H1 (cell line): Measurements from ENCODE around the gene DYNC1I1. TPM values are rescaled to one million over a fixed set of nuclear protein-coding genes. Genes with fewer than 3 reads are reported as not detected.

Experiments
- CTCF ChIA-PET: fragments of 300-600 bp; sonication (Branson Sonifier 250); formaldehyde crosslinking; loops from one replicate; lab custom pipeline; 2021; ENCODE audit not compliant: partially characterized antibody; lab: Charles Lee
- POLR2A ChIA-PET: fragments of 300-600 bp; sonication (Branson Sonifier 250); formaldehyde crosslinking; loops from one replicate; lab custom pipeline; 2021; ENCODE audit warnings: inconsistent platforms; ENCODE audit not compliant: partially characterized antibody; lab: Charles Lee
- DNase-seq, 2 experiments: peaks; one replicate each; pipeline versions ENCODE4 v3.0.0 to v3.0.0-alpha.2; 2010 to 2022; ENCODE audit warnings: low spot score in 2 of 2, low read depth in 1 of 2, mixed read lengths in 1 of 2
- FAIRE-seq: peaks from 2 replicates; lab custom pipeline; 2011; peaks lifted over from hg19 to GRCh38; lab: Jason Lieb, UNC
- H2AFZ ChIP-seq: 2 replicates; pipeline ENCODE4 v1.8.1; 2012; ENCODE audit warnings: low read length, inconsistent platforms
- H2AK5ac ChIP-seq: 2 replicates; pipeline ENCODE4 v1.6.1; 2013; ENCODE audit warnings: low read depth, low read length
- H2BK120ac ChIP-seq: replicated peaks from 2 replicates; pipeline ENCODE3; 2013; ENCODE audit warnings: low read depth, low read length, inconsistent platforms
- H2BK12ac ChIP-seq: 2 replicates; pipeline ENCODE4 v1.6.1; 2013; ENCODE audit warnings: low read depth, low read length
- H2BK15ac ChIP-seq: 2 replicates; pipeline ENCODE4 v1.6.1; 2013; ENCODE audit warnings: low read length
- H2BK20ac ChIP-seq: 2 replicates; pipeline ENCODE4 v1.6.1; 2013; ENCODE audit warnings: low read length
- H2BK5ac ChIP-seq: 2 replicates; pipeline ENCODE4 v1.6.1; 2013; ENCODE audit warnings: low read depth, low read length
- H3K14ac ChIP-seq: 2 replicates; pipeline ENCODE4 v1.6.1; 2013; ENCODE audit warnings: inconsistent platforms; ENCODE audit not compliant: insufficient read length
- H3K18ac ChIP-seq: 2 replicates; pipeline ENCODE4 v1.6.1; 2013; ENCODE audit warnings: low read length; ENCODE audit errors: extremely low read depth
- H3K23ac ChIP-seq: 2 replicates; pipeline ENCODE4 v1.6.1; 2013; ENCODE audit warnings: inconsistent platforms; ENCODE audit not compliant: insufficient read length
- H3K23me2 ChIP-seq: 2 replicates; pipeline ENCODE4 v1.6.1; 2013; ENCODE audit warnings: low read depth, low read length
- H3K27ac ChIP-seq: 2 replicates; pipeline ENCODE4 v1.6.1; 2011; ENCODE audit warnings: low read depth, low read length, inconsistent platforms
- H3K27me3 ChIP-seq, 4 experiments: replicated peaks in 1 of 4; 1 replicate in 1 of 4; 2 replicates in 3 of 4; pipeline versions ENCODE4 v1.6.1 to v1.8.1; 2011 to 2013; ENCODE audit warnings: low read length in 3 of 4, mild to moderate bottlenecking in 3 of 4, inconsistent platforms in 2 of 4, mixed read lengths in 2 of 4, moderate library complexity in 1 of 4; ENCODE audit not compliant: control insufficient read depth in 3 of 4, insufficient read depth in 3 of 4; ENCODE audit errors: extremely low read depth in 1 of 4
- H3K36me3 ChIP-seq, 4 experiments: 2 replicates each; pipeline versions ENCODE4 v1.6.1 to v1.8.1; 2011 to 2013; ENCODE audit warnings: mild to moderate bottlenecking in 4 of 4, low read length in 3 of 4, moderate library complexity in 2 of 4, control low read depth in 1 of 4, inconsistent platforms in 1 of 4; ENCODE audit not compliant: insufficient read depth in 4 of 4, control insufficient read depth in 2 of 4
- H3K4ac ChIP-seq: replicated peaks from 2 replicates; pipeline ENCODE3; 2013; ENCODE audit warnings: low read length, low read depth, mixed read lengths, inconsistent platforms; ENCODE audit not compliant: insufficient read length
- H3K4me1 ChIP-seq, 4 experiments: replicated peaks in 1 of 4; 1 replicate in 1 of 4; 2 replicates in 3 of 4; pipeline versions ENCODE4 v1.6.1 to v1.8.1; 2011 to 2013; ENCODE audit warnings: low read length in 3 of 4, inconsistent platforms in 2 of 4, mixed read lengths in 1 of 4; ENCODE audit not compliant: insufficient read depth in 4 of 4, control insufficient read depth in 3 of 4
- H3K4me2 ChIP-seq, 2 experiments: 2 replicates each; pipeline versions ENCODE4 v1.6.1 to v1.8.1; 2011 to 2013; ENCODE audit warnings: low read depth in 2 of 2, low read length in 2 of 2, control low read depth in 1 of 2, inconsistent platforms in 1 of 2, mild to moderate bottlenecking in 1 of 2; ENCODE audit not compliant: insufficient read depth in 1 of 2
- H3K4me3 ChIP-seq, 4 experiments: fragments of 200-600, 300-600 bp in 1 of 4; sonication (generic), shearing (Covaris generic), sonication (Bioruptor Twin) in 1 of 4; 2 replicates each; pipeline versions ENCODE4 v1.5.1 to v1.8.1; 2011 to 2016; ENCODE audit warnings: low read length in 4 of 4, low read depth in 3 of 4, control low read depth in 2 of 4, inconsistent platforms in 2 of 4, mild to moderate bottlenecking in 2 of 4, mixed read lengths in 1 of 4, moderate library complexity in 1 of 4; ENCODE audit not compliant: insufficient read depth in 2 of 4; ENCODE audit errors: extremely low read depth in 1 of 4
- H3K56ac ChIP-seq: replicated peaks from 2 replicates; pipeline ENCODE3; 2013; ENCODE audit warnings: low read depth, mild to moderate bottlenecking, mixed read lengths, low read length, inconsistent platforms; ENCODE audit not compliant: insufficient read length
- H3K79me1 ChIP-seq: 2 replicates; pipeline ENCODE4 v1.6.1; 2013; ENCODE audit warnings: low read depth, low read length, control low read depth
- H3K79me2 ChIP-seq, 2 experiments: 2 replicates each; pipeline versions ENCODE4 v1.6.1 to v1.8.1; 2012 to 2013; ENCODE audit warnings: low read length in 2 of 2, mild to moderate bottlenecking in 2 of 2, inconsistent platforms in 1 of 2; ENCODE audit not compliant: insufficient read depth in 2 of 2, control insufficient read depth in 1 of 2
- H3K9ac ChIP-seq, 4 experiments: replicated peaks in 1 of 4; 1 replicate in 1 of 4; 2 replicates in 3 of 4; pipeline versions ENCODE4 v1.6.1 to v1.8.1; 2011 to 2013; ENCODE audit warnings: low read depth in 3 of 4, low read length in 3 of 4, control low read depth in 2 of 4, mild to moderate bottlenecking in 2 of 4, moderate library complexity in 2 of 4, inconsistent platforms in 1 of 4; ENCODE audit errors: extremely low read depth in 1 of 4
- H3K9me3 ChIP-seq, 2 experiments: 2 replicates each; pipeline versions ENCODE4 v1.6.1 to v1.8.1; 2012 to 2013; ENCODE audit warnings: mild to moderate bottlenecking in 2 of 2, moderate library complexity in 2 of 2, control low read depth in 1 of 2, inconsistent platforms in 1 of 2, low read depth in 1 of 2, low read length in 1 of 2, mixed read lengths in 1 of 2; ENCODE audit not compliant: insufficient read depth in 2 of 2
- H4K20me1 ChIP-seq, 2 experiments: replicated peaks in 1 of 2; 2 replicates each; pipeline versions ENCODE3 to v1.8.1; 2011 to 2013; ENCODE audit warnings: inconsistent platforms in 2 of 2, low read length in 2 of 2, mild to moderate bottlenecking in 1 of 2; ENCODE audit not compliant: insufficient read depth in 2 of 2, control insufficient read depth in 1 of 2
- H4K5ac ChIP-seq: 2 replicates; pipeline ENCODE4 v1.6.1; 2013; ENCODE audit warnings: low read length, low read depth, mixed read lengths, inconsistent platforms; ENCODE audit not compliant: insufficient read length
- H4K8ac ChIP-seq: 2 replicates; pipeline ENCODE4 v1.8.0; 2013; ENCODE audit warnings: mild to moderate bottlenecking, moderate library complexity, low read length, inconsistent platforms; ENCODE audit not compliant: insufficient read depth; ENCODE audit errors: extremely low read depth
- H4K91ac ChIP-seq: replicated peaks from 2 replicates; pipeline ENCODE3; 2013; ENCODE audit warnings: low read length, mixed read lengths, inconsistent platforms; ENCODE audit not compliant: insufficient read length
- ASH2L ChIP-seq: fragments of 200-600, 300-600 bp; sonication (generic); IDR thresholded peaks from one replicate; pipeline ENCODE4 v1.7.1; 2017; ENCODE audit warnings: low read length
- EZH2 ChIP-seq: fragments of 200-600 bp; sonication (generic); IDR thresholded peaks from 2 replicates; pipeline ENCODE4 v1.7.1; 2012; ENCODE audit warnings: low read depth, mild to moderate bottlenecking, moderate library complexity, low read length, inconsistent platforms; ENCODE audit not compliant: severe bottlenecking
- GABPA ChIP-seq: IDR thresholded peaks from 2 replicates; pipeline ENCODE4 v1.6.1; 2011; ENCODE audit warnings: mild to moderate bottlenecking, low read length, moderate library complexity, borderline replicate concordance; ENCODE audit not compliant: insufficient read depth
- NRF1 ChIP-seq: IDR thresholded peaks from 2 replicates; pipeline ENCODE4 v1.6.1; 2011; ENCODE audit warnings: mild to moderate bottlenecking, low read depth, low read length, improper control_type of control experiment
- RXRA ChIP-seq: IDR thresholded peaks from 2 replicates; pipeline ENCODE4 v1.6.1; 2011; ENCODE audit warnings: low read depth, mild to moderate bottlenecking, low read length, moderate library complexity; ENCODE audit not compliant: insufficient read depth
- SIN3A ChIP-seq, 2 experiments: IDR thresholded peaks in 1 of 2; conservative IDR thresholded peaks in 1 of 2; 2 replicates each; pipeline ENCODE4 v1.6.1; 2011 to 2012; ENCODE audit warnings: low read length in 2 of 2, improper control_type of control experiment in 1 of 2, low read depth in 1 of 2, mild to moderate bottlenecking in 1 of 2
- SP4 ChIP-seq: IDR thresholded peaks from 2 replicates; pipeline ENCODE4 v1.6.1; 2012; ENCODE audit warnings: low read length, inconsistent platforms
- SRF ChIP-seq: IDR thresholded peaks from 2 replicates; pipeline ENCODE4 v1.6.1; 2011; ENCODE audit warnings: mild to moderate bottlenecking, low read depth, low read length, moderate library complexity
- USF2 ChIP-seq: IDR thresholded peaks from 2 replicates; pipeline ENCODE4 v1.6.1; 2011; ENCODE audit warnings: low read length, improper control_type of control experiment
- WGBS, 2 experiments: shearing (Covaris generic) in 1 of 2; methylation state at CpG; one replicate each; pipeline versions ENCODE4 v1.1.6 to v1.1.7; 2013 to 2015; ENCODE audit warnings: low lambda C conversion rate in 2 of 2, mixed read lengths in 2 of 2, inconsistent platforms in 1 of 2, low coverage in 1 of 2, missing lambda C conversion rate in 1 of 2; ENCODE audit not compliant: insufficient replicate concordance in 2 of 2, insufficient coverage in 1 of 2, insufficient read length in 1 of 2; ENCODE audit errors: extremely low coverage in 1 of 2, missing lambda C conversion rate in 1 of 2; 5-methylcytosine and 5-hydroxymethylcytosine counted together
- polyA plus RNA-seq, 7 experiments: library from polyadenylated mRNA; depleted of rRNA in 3 of 7; stranded (reverse) in 5 of 7; unstranded in 2 of 7; fragments of >200 nt in 5 of 7; fragments of 200-250 nt in 2 of 7; gene quantifications; 1 replicate in 5 of 7; 2 replicates in 1 of 7; 4 replicates in 1 of 7; pipeline versions ENCODE4 v1.2.1 to v1.2.3, GENCODE V29; 2011 to 2013; ENCODE audit warnings: missing spikeins in 2 of 7, mixed read lengths in 2 of 7
- total RNA-seq: library from RNA; stranded (reverse); fragmentation: NEBNext Ultra II Directional; extraction: Animal tissue kit (Norgen Biotek cat#: 25700); gene quantifications from 2 replicates; pipeline ENCODE4 v1.2.1, GENCODE V29; 2021
- TF ChIP-seq, protein P1 (sequence below): IDR thresholded peaks from 2 replicates; pipeline ENCODE4 v1.6.1; 2012; ENCODE audit warnings: low read length, inconsistent platforms

The DYNC1I1 gene
- total and polyA plus RNA-seq, 2 of the 8 experiments (the other 6 are each of a cell fraction or from before 2014, with no cell fraction given) = 0.45 to 0.58 TPM

- POLR2A ChIA-PET = no interaction called here
- H4K91ac ChIP-seq = no peak overlapping the region
- H4K20me1 ChIP-seq = no peaks in the 10 kb centered on the region
- 93% methylated on average over 3 of the region's 3 CpGs; no CpG with 5 or more reads in 1 of the 2 experiments for WGBS, 2 experiments
- H2BK20ac ChIP-seq = no peak overlapping the region
- no peak overlapping the region for H3K14ac ChIP-seq
- no peaks in the 10 kb centered on the region for H3K27me3 ChIP-seq
- no peak overlapping the region for H2BK120ac ChIP-seq
- no peak overlapping the region for H3K4me2 ChIP-seq
- H4K8ac ChIP-seq = no peak overlapping the region
- H2AFZ ChIP-seq = no peak overlapping the region
- CTCF ChIA-PET = interaction anchor here (1.3 to 3.2 kb wide), 2 partner anchors 12 to 60 kb away, joined by 3 to 20 read pairs; no protein-coding TSS in a partner anchor
- H3K27ac ChIP-seq = no peak overlapping the region
- no peak overlapping the region for H3K18ac ChIP-seq
- no peak overlapping the region for H4K5ac ChIP-seq
- peaks cover 0 to 7% (median 1%) of the 10 kb centered on the region in 4 experiments; a peak in 2 of 7 replicates for H3K4me1 ChIP-seq
- no peak overlapping the region for H2BK12ac ChIP-seq
- H3K4ac ChIP-seq = no peak overlapping the region
- no peak overlapping the region for H2AK5ac ChIP-seq
- H3K23me2 ChIP-seq = no peaks in the 10 kb centered on the region
- H3K36me3 ChIP-seq = no peaks in the 10 kb centered on the region
- no peak overlapping the region for H3K4me3 ChIP-seq
- H3K79me1 ChIP-seq = no peaks in the 10 kb centered on the region
- FAIRE-seq (no peak), DNase-seq (no peak)
- no peak overlapping the region for H3K9ac ChIP-seq
- H2BK5ac ChIP-seq = no peak overlapping the region
- no peaks in the 10 kb centered on the region for H3K79me2 ChIP-seq
- H3K23ac ChIP-seq = no peak overlapping the region
- H2BK15ac ChIP-seq = no peak overlapping the region
- no peaks in the 10 kb centered on the region for H3K9me3 ChIP-seq
- H3K56ac ChIP-seq = no peak overlapping the region
- no peak for TF ChIP-seq RXRA
- TF ChIP-seq NRF1 = no peak
- TF ChIP-seq SP4 = no peak
- TF ChIP-seq EZH2 = no peak
- TF ChIP-seq USF2 = no peak
- no peak for TF ChIP-seq SRF
- TF ChIP-seq SIN3A (conservative IDR thresholded peaks at IDR 0.05 in 1 of 2, IDR thresholded peaks at IDR 0.05 in 1 of 2; ENCODE audit: low read depth in 1 of 2, low read length in 2 of 2) = no peak
- TF ChIP-seq ASH2L = no peak
- TF ChIP-seq, protein P1, sequence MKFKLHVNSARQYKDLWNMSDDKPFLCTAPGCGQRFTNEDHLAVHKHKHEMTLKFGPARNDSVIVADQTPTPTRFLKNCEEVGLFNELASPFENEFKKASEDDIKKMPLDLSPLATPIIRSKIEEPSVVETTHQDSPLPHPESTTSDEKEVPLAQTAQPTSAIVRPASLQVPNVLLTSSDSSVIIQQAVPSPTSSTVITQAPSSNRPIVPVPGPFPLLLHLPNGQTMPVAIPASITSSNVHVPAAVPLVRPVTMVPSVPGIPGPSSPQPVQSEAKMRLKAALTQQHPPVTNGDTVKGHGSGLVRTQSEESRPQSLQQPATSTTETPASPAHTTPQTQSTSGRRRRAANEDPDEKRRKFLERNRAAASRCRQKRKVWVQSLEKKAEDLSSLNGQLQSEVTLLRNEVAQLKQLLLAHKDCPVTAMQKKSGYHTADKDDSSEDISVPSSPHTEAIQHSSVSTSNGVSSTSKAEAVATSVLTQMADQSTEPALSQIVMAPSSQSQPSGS = no peak
- TF ChIP-seq GABPA = no peak
Observed at GRCh38 chr7:95781961-95782586, 9.7 kb downstream of the DYNC1I1 start.
